HEK293T (cell line): ENCODE results near the gene SYCN.

Experiments used
- CTCF ChIA-PET: fragments of 350-600 bp; formaldehyde crosslinking; extraction: SDS; loops from one replicate; lab custom pipeline; 2021; ENCODE audit warnings: antibody characterized with exemption, inconsistent platforms; lab: Yijun Ruan, JAX
- POLR2A ChIA-PET: fragments of 350-600 bp; formaldehyde crosslinking; extraction: SDS; loops from one replicate; lab custom pipeline; 2020; ENCODE audit warnings: antibody characterized with exemption, inconsistent platforms; lab: Yijun Ruan, JAX
- DNase-seq: peaks from one replicate; pipeline ENCODE4 v3.0.0; 2012; ENCODE audit warnings: mixed read lengths; ENCODE audit errors: extremely low spot score
- ARNT ChIP-seq: fragments of 450-650 bp; IDR thresholded peaks from 2 replicates; pipeline ENCODE4 v1.6.1; 2017; ENCODE audit warnings: mild to moderate bottlenecking
- BHLHE40 ChIP-seq: fragments of 450-650 bp; IDR thresholded peaks from 2 replicates; pipeline ENCODE4 v1.6.1; 2016; ENCODE audit warnings: mild to moderate bottlenecking, moderate library complexity, borderline replicate concordance
- CTBP1 ChIP-seq: fragments of 450-650 bp; IDR thresholded peaks from 2 replicates; pipeline ENCODE4 v1.6.1; 2016; ENCODE audit warnings: borderline replicate concordance
- ELF4 ChIP-seq: fragments of 450-650 bp; IDR thresholded peaks from 2 replicates; pipeline ENCODE4 v1.6.1; 2017; ENCODE audit warnings: antibody characterized with exemption
- FOXA1 ChIP-seq: fragments of 450-650 bp; IDR thresholded peaks from 2 replicates; pipeline ENCODE4 v1.6.1; 2016; ENCODE audit warnings: mild to moderate bottlenecking
- FOXK2 ChIP-seq: fragments of 450-650 bp; IDR thresholded peaks from 2 replicates; pipeline ENCODE4 v1.6.1; 2016; ENCODE audit warnings: mild to moderate bottlenecking
- FOXM1 ChIP-seq: fragments of 450-650 bp; IDR thresholded peaks from 2 replicates; pipeline ENCODE4 v1.6.1; 2017; ENCODE audit warnings: mild to moderate bottlenecking, borderline replicate concordance
- HDGF ChIP-seq: fragments of 450-650 bp; IDR thresholded peaks from 2 replicates; pipeline ENCODE4 v1.6.1; 2017; ENCODE audit warnings: antibody characterized with exemption, borderline replicate concordance
- L3MBTL2 ChIP-seq: fragments of 450-650 bp; conservative IDR thresholded peaks from 2 replicates; pipeline ENCODE4 v1.6.1; 2016; ENCODE audit warnings: mild to moderate bottlenecking
- LEF1 ChIP-seq: fragments of 450-650 bp; IDR thresholded peaks from 2 replicates; pipeline ENCODE4 v1.6.1; 2017; ENCODE audit warnings: mild to moderate bottlenecking, borderline replicate concordance
- NFRKB ChIP-seq: fragments of 450-650 bp; IDR thresholded peaks from 2 replicates; pipeline ENCODE4 v1.6.1; 2016; ENCODE audit warnings: mild to moderate bottlenecking, moderate library complexity
- PKNOX1 ChIP-seq: fragments of 450-650 bp; IDR thresholded peaks from 2 replicates; pipeline ENCODE4 v1.6.1; 2016
- SP1 ChIP-seq: fragments of 450-650 bp; IDR thresholded peaks from 2 replicates; pipeline ENCODE4 v1.6.1; 2017
- SUZ12 ChIP-seq: fragments of 450-650 bp; IDR thresholded peaks from 2 replicates; pipeline ENCODE4 v1.6.1; 2016; ENCODE audit warnings: mild to moderate bottlenecking
- TARDBP ChIP-seq: fragments of 450-650 bp; IDR thresholded peaks from 2 replicates; pipeline ENCODE4 v1.6.1; 2016
- ZNF384 ChIP-seq: fragments of 450-650 bp; IDR thresholded peaks from 2 replicates; pipeline ENCODE4 v1.6.1; 2016

SYCN gene

DNA sequence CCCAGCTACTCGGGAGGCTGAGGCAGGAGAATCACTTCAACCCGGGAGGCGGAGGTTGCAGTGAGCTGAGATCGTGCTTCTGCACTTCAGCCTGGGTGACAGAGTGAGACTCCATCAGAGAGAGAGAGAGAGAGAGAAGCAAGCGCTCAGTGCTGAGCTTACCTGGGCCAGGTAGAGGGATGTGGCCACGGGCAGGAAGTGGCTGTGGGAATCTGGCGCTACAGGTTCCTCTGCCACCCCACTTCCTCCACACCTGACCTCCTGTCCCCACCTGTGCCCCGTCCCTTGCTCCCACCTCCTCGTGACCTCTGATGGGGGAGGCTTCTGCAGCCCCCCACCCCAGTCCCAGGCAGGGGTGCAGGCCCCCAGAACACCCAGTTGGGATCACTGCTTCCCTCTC lies 8.3 kb downstream of the SYCN start:
- DNase-seq: no peak
- TF ChIP-seq L3MBTL2 (no peak), FOXK2 (no peak), TARDBP (no peak)
- ChIA-PET POLR2A (no interaction called here), CTCF (interaction anchor here (0.6 kb wide), 1 partner anchor 9 kb away, joined by 4 read pairs; no protein-coding TSS in a partner anchor)

DNA sequence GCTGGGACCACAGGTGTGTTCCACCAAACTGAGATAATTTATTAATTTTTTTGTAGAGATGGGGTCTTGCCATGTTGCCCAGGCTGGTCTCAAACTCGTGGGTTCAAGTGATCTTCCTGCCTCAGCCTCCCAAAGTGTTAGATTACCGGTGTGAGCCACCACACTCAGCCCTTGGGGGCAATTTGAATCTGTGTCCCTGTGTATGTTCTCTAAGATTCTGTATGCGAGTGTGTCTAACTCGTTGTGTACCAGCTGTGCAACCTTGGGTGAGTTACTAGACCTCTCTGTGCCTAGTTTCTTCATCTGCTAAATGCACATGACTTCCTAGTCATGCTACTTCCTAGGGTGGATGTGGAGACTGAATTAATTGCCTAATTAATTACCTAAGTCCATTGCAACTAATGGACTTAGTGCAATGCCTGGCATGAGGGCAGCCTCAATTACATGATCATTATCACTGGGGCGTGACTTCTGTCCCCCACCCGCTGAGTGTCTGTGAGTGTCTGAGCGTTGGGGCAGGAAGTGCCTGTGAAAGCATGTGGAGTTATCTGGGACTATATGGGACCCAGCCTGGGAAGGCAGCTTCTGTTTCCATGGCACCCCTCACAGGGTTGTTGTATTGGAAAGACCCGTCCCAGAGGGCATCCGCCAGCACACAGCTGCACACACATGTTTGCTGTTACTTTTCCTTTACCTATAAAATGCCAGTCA lies 9.1 kb downstream of the SYCN start:
- CTCF ChIA-PET: interaction anchor here (0.6 kb wide), 1 partner anchor 8 kb away, joined by 4 read pairs; no protein-coding TSS in a partner anchor
- DNase-seq: no peak
- POLR2A ChIA-PET: no interaction called here
- TF ChIP-seq L3MBTL2: no peak
- no peak for TF ChIP-seq LEF1
- TF ChIP-seq PKNOX1: no peak
- no peak for TF ChIP-seq FOXK2
- no peak for TF ChIP-seq TARDBP
- TF ChIP-seq FOXM1: no peak
- no peak for TF ChIP-seq ZNF384
- no peak for TF ChIP-seq BHLHE40
- TF ChIP-seq FOXA1: no peak
- no peak for TF ChIP-seq SP1

DNA sequence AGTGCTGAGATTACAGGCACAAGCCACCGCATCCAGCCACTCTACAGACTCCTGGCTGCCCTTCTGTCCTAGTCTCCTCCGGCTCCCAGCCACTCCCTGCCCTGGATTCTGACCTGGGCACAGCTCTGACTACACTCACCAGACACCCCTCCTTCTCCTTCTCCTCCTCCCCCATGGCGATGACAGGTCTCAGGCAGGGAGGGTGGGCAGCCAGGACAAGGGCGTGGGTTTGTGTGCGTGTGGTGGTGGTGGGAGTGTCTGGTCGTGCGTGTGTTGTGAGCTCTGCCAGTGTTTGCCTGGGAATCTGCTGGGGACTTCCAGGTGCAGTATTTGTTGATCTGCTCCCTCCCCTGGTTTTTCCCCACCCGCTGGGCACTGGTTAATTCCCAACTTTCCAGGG lies 10.3 kb downstream of the SYCN start:
- CTCF ChIA-PET: no interaction called here

DNA sequence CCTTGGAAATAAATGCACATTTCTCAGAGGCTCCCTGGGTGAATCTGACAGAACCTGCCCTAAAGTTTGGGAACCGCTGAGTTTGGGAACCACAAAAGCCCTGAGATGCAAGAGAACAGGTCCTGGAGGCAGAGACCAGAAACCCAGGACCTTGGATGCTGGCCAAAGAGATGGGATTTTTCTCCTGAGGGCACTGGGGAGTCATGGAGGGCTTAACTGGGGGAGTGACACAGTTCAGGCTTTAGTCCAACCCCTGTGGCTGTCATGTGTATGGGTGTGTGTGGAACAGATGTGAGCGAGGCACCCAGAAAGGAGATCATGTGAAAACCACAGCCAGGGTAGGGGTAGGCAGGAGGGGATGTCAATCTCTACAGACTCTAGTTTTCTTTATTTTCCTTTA lies 11.2 kb downstream of the SYCN start:
- DNase-seq: no peak
- ChIA-PET CTCF (no interaction called here), POLR2A (no interaction called here)
- no peak for TF ChIP-seq FOXK2
- no peak for TF ChIP-seq FOXM1
- TF ChIP-seq ARNT: no peak
- TF ChIP-seq LEF1: no peak
- TF ChIP-seq ELF4: no peak
- no peak for TF ChIP-seq TARDBP
- no peak for TF ChIP-seq L3MBTL2
- no peak for TF ChIP-seq PKNOX1
- TF ChIP-seq FOXA1: no peak
- TF ChIP-seq ZNF384: no peak
- no peak for TF ChIP-seq SUZ12
- TF ChIP-seq SP1: no peak
- no peak for TF ChIP-seq HDGF

More for the DNA sequence above, 10.3 kb downstream of the SYCN start:
- no peak for DNase-seq
- POLR2A ChIA-PET: no interaction called here
- no peak for TF ChIP-seq ARNT
- TF ChIP-seq FOXA1: no peak
- no peak for TF ChIP-seq TARDBP
- no peak for TF ChIP-seq PKNOX1
- TF ChIP-seq BHLHE40: no peak
- TF ChIP-seq HDGF: no peak
- no peak for TF ChIP-seq SUZ12
- no peak for TF ChIP-seq SP1
- no peak for TF ChIP-seq FOXM1
- TF ChIP-seq FOXK2: no peak
- TF ChIP-seq ELF4: no peak
- TF ChIP-seq NFRKB: no peak
- TF ChIP-seq L3MBTL2: no peak
- no peak for TF ChIP-seq LEF1
- no peak for TF ChIP-seq CTBP1
- no peak for TF ChIP-seq ZNF384

GRCh38 chr19:39190768-39191167 lies 13.3 kb downstream of the SYCN start:
- POLR2A ChIA-PET: no interaction called here
- TF ChIP-seq BHLHE40 (no peak), TARDBP (no peak), HDGF (no peak), L3MBTL2 (no peak), FOXA1 (no peak), ELF4 (no peak), SUZ12 (no peak), PKNOX1 (no peak), FOXM1 (no peak), CTBP1 (no peak), SP1 (no peak), ARNT (no peak)
- no peak for DNase-seq
- CTCF ChIA-PET: no interaction called here

DNA sequence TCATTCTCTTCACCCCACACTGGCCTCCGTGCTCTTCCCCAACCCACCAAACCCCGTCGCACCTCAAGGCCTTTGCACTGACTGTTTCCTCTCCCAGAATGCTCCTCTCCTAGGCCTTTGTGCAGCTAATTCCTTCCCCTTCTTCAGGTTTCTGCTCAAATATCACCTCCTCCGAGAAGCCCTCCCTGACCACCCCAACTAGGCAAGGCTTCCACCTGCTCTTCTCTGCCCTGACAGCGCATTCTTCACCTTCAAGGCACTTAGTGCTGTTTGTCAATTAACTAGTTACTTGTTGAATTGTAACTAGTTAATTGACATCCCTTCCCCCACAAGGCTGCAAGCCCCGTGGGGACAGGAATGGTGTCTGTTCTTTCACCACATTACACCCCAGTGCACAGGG lies 15.1 kb downstream of the SYCN start:
- POLR2A ChIA-PET: no interaction called here
- no peak for DNase-seq
- CTCF ChIA-PET: no interaction called here
- TF ChIP-seq ZNF384 (no peak), ARNT (no peak)
